WTC11 (cell line): ENCODE measurements around the gene DOCK8.

Experiments used
- CTCF ChIP-seq: fragments of 200-600 bp; IDR thresholded peaks from 2 replicates; pipeline ENCODE4 v1.8.0; 2022; ENCODE audit warnings: antibody characterized with exemption
- E2F4 ChIP-seq: sonication (generic); formaldehyde crosslinking; IDR thresholded peaks from 2 replicates; pipeline ENCODE4 v1.8.1; 2022; ENCODE audit warnings: low read depth, mild to moderate bottlenecking, moderate library complexity, missing genetic modification reagents, borderline replicate concordance
- HMGXB4 ChIP-seq: sonication (generic); formaldehyde crosslinking; IDR thresholded peaks from 2 replicates; pipeline ENCODE4 v1.8.1; 2023; ENCODE audit warnings: mild to moderate bottlenecking, moderate library complexity, missing genetic modification reagents
- NFYB ChIP-seq: sonication (generic); formaldehyde crosslinking; conservative IDR thresholded peaks from 2 replicates; pipeline ENCODE4 v1.8.0; 2022; ENCODE audit warnings: low read depth, missing genetic modification reagents
- NR2C2 ChIP-seq: sonication (generic); formaldehyde crosslinking; IDR thresholded peaks from 2 replicates; pipeline ENCODE4 v1.8.0; 2022; ENCODE audit warnings: mild to moderate bottlenecking, missing genetic modification reagents
- STAT6 ChIP-seq: sonication (generic); formaldehyde crosslinking; conservative IDR thresholded peaks from 2 replicates; pipeline ENCODE4 v1.8.1; 2023; ENCODE audit warnings: mild to moderate bottlenecking, low read depth, missing genetic modification reagents, moderate library complexity
- TEAD4 ChIP-seq: sonication (generic); formaldehyde crosslinking; IDR thresholded peaks from 2 replicates; pipeline ENCODE4 v1.8.0; 2022; ENCODE audit warnings: mild to moderate bottlenecking, missing genetic modification reagents
- ZNF138 ChIP-seq: sonication (generic); formaldehyde crosslinking; conservative IDR thresholded peaks from 2 replicates; pipeline ENCODE4 v1.8.1; 2022; ENCODE audit warnings: mild to moderate bottlenecking, moderate library complexity, missing genetic modification reagents
- ZNF512 ChIP-seq: sonication (generic); formaldehyde crosslinking; IDR thresholded peaks from 2 replicates; pipeline ENCODE4 v1.8.1; 2022; ENCODE audit warnings: missing genetic modification reagents, borderline replicate concordance

GRCh38 chr9:347667-348292 is 133.1 kb downstream of the DOCK8 start:
- TF ChIP-seq E2F4 (no peak), CTCF (no peak), HMGXB4 (CRISPR knock-in tag) (no peak), ZNF138 (no peak), NFYB (CRISPR knock-in tag) (no peak), NR2C2 (CRISPR knock-in tag) (no peak), TEAD4 (CRISPR knock-in tag) (no peak), STAT6 (CRISPR knock-in tag) (no peak), ZNF512 (CRISPR knock-in tag) (no peak)
